Hepatocyte (in vitro differentiated cells): ENCODE results near the gene FALEC.

Experiments
- CTCF ChIP-seq: fragments of 200-600 bp; sonication (generic); IDR thresholded peaks from 2 replicates; pipeline ENCODE4 v1.5.1; 2016; ENCODE audit warnings: antibody characterized with exemption, mild to moderate bottlenecking; ENCODE audit not compliant: poor library complexity
- EZH2 ChIP-seq: fragments of 200-600 bp; sonication (generic); IDR thresholded peaks from 2 replicates; pipeline ENCODE4 v1.6.1; 2016; ENCODE audit warnings: antibody characterized with exemption, mild to moderate bottlenecking, borderline replicate concordance
- EZH2phosphoT487 ChIP-seq: fragments of 200-600 bp; sonication (generic); IDR thresholded peaks from one replicate; pipeline ENCODE4 v1.6.1; 2018; ENCODE audit warnings: antibody characterized with exemption, mild to moderate bottlenecking, low read depth, moderate library complexity; ENCODE audit not compliant: unreplicated experiment, severe bottlenecking

DNA sequence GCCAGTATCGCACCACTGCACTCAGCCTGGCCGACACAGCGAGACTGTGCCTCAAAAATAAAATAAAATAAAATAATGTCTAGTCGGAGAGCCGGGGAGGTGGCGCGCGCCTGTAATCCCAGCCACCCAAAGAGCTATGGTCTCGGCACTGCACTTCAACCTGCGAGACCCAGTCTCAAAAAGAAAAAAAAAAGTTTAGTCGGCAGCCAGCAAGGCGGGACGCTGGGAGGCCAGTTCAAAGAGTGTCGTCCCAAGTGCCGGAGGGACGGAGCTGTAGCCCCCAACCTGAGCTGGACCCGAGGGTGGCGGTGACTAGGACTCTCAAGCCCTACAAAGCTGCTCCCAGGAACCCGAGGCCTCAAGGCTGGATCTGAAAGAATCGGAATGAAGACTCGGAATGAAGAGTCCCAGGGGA is 632 bp upstream of the FALEC start:
- TF ChIP-seq CTCF (no peak), EZH2 (no peak), EZH2phosphoT487 (no peak)
